B cell (primary cell): ENCODE measurements around the gene FEZ2.

ENCODE experiments used
- EZH2 ChIP-seq: IDR thresholded peaks from 2 replicates; pipeline ENCODE4 v1.6.1; 2012; ENCODE audit warnings: borderline replicate concordance, low read depth, mild to moderate bottlenecking, moderate library complexity, low read length; ENCODE audit not compliant: insufficient read depth, poor library complexity, severe bottlenecking
- TF ChIP-seq, protein P1 (sequence below): fragments of 200-600 bp; IDR thresholded peaks from one replicate; pipeline ENCODE4 v1.8.0; 2022; ENCODE audit warnings: antibody characterized with exemption, mild to moderate bottlenecking

DNA sequence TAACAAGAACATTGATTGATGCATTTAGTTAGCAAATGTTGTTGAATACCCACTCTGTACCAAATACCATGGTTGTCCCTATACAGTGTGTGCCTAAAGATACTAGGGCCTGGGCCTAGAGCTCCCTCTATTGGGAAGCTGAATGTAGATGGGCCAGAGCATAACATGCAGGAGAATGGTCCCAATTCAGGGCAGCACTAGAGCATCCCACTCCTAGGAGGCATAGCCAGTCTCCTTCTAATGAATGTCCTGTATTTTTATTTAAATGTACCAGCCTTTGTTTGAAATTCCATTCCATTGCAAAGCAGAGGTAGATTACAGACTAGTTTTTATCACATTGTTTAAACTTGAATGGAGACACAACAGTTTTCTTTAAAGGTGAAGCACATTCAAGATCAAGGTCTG lies 90.6 kb downstream of the FEZ2 start:
- TF ChIP-seq, protein P1, sequence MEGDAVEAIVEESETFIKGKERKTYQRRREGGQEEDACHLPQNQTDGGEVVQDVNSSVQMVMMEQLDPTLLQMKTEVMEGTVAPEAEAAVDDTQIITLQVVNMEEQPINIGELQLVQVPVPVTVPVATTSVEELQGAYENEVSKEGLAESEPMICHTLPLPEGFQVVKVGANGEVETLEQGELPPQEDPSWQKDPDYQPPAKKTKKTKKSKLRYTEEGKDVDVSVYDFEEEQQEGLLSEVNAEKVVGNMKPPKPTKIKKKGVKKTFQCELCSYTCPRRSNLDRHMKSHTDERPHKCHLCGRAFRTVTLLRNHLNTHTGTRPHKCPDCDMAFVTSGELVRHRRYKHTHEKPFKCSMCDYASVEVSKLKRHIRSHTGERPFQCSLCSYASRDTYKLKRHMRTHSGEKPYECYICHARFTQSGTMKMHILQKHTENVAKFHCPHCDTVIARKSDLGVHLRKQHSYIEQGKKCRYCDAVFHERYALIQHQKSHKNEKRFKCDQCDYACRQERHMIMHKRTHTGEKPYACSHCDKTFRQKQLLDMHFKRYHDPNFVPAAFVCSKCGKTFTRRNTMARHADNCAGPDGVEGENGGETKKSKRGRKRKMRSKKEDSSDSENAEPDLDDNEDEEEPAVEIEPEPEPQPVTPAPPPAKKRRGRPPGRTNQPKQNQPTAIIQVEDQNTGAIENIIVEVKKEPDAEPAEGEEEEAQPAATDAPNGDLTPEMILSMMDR = no peak
- no peak for TF ChIP-seq EZH2
